ENCODE results near the gene HSPB8.

The HSPB8 gene, protein sequence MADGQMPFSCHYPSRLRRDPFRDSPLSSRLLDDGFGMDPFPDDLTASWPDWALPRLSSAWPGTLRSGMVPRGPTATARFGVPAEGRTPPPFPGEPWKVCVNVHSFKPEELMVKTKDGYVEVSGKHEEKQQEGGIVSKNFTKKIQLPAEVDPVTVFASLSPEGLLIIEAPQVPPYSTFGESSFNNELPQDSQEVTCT

DNA sequence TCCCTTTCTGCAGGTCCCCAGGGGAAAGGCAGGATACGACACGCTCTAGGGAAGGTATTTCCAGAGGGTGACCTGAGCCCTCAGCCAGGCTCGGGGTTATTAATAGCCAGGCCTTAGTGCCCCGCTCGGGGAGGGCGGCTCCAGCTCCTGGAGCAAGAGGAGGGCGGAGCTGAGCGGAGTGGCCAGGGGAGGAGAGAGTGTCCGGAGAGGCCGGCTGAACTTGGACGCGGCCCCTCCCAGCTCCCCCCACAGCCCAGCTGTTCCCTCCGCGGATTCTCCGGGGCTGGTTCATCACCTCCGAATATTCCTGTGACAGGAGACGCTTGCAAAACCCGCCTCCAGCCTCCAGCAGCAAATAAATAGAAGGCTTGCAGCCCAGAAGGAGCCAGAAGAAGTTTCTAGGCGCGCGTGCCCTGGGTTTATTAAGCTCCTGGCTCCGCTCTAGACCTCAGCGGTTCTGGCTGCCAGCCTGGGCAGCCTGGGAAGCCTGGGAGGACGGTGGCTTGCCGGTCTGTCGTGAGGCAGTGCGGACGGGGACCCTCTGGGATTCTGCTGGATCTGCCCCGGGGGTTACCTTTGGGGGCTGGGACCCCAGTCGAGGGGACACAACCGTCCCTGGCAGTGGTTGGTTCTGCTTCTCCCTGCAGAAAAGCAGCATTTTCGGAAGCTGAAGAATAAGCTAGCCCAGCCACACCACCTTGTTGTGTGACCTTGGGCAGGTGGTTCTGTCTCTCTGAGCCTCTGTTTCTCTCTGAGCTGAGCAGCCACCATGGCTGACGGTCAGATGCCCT, at the start of gene HSPB8:
HSPB8 (plus strand) TSS at position 388 of the 791 bp plus-strand sequence; CDS start at position 770, 382 bp downstream.
- TF ChIP-seq, protein P1, sequence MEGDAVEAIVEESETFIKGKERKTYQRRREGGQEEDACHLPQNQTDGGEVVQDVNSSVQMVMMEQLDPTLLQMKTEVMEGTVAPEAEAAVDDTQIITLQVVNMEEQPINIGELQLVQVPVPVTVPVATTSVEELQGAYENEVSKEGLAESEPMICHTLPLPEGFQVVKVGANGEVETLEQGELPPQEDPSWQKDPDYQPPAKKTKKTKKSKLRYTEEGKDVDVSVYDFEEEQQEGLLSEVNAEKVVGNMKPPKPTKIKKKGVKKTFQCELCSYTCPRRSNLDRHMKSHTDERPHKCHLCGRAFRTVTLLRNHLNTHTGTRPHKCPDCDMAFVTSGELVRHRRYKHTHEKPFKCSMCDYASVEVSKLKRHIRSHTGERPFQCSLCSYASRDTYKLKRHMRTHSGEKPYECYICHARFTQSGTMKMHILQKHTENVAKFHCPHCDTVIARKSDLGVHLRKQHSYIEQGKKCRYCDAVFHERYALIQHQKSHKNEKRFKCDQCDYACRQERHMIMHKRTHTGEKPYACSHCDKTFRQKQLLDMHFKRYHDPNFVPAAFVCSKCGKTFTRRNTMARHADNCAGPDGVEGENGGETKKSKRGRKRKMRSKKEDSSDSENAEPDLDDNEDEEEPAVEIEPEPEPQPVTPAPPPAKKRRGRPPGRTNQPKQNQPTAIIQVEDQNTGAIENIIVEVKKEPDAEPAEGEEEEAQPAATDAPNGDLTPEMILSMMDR (conservative IDR thresholded peaks at IDR 0.05; ENCODE audit: low read depth, low read length): no peak
- peak; percentile 59 for DNase-seq (ENCODE audit: low read depth)
- H3K4me3 ChIP-seq (ENCODE audit: low read length): peak within 1 kb of the TSS; percentile 67

DNA sequence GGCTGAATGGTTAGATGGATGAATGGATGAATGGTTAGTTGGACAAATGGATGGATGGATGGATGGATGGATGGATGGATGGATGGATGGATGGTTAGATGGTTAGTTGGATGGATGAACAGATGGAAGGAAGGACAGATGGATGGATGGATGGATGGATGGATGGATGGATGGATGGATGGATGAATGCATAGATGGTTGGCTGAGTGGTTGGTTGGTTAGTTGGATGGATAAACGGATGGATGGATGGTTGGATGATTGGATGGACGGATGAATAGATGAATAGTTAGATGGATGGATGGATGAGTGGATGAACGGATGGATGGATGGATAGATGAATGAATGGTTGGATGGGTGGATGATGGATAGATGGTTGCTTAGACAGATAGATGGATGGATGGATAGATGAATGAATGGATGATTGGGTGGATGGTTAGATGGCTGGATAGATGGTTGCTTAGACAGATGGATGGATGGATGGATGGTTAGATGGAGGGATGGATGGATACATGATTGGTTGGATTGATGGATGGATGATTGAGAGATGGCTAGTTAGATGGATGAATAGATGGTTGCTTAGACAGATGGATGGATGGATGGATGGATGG, 48.8 kb upstream of the HSPB8 start:
- no peak for DNase-seq (ENCODE audit: low read depth)
- TF ChIP-seq, protein P1 (conservative IDR thresholded peaks at IDR 0.05; ENCODE audit: low read depth, low read length): no peak
- no peak overlapping the region for H3K4me3 ChIP-seq (ENCODE audit: low read length)

DNA sequence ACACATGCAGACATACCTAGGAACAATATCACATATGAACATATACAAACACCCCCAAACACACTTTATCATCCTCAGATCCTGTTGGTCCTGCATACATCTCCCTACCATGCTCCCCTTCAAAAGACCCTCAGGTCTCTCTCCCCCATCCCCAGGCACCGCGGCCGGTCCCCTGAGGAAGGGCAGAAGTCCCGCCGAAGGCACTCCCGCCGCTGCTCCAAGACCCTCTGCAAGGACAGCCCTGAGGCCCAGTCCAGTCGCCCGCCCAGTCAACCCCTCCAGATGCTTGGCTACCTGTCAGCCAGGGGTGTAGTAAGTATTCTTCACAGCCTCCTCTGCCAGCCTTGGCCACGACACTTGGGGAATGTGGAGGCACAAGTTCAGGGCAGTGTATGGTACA, 48.2 kb upstream of the HSPB8 start:
- no peak for DNase-seq (ENCODE audit: low read depth)
- no peak overlapping the region for H3K4me3 ChIP-seq (ENCODE audit: low read length)
- TF ChIP-seq, protein P1 (conservative IDR thresholded peaks at IDR 0.05; ENCODE audit: low read depth, low read length): no peak

DNA sequence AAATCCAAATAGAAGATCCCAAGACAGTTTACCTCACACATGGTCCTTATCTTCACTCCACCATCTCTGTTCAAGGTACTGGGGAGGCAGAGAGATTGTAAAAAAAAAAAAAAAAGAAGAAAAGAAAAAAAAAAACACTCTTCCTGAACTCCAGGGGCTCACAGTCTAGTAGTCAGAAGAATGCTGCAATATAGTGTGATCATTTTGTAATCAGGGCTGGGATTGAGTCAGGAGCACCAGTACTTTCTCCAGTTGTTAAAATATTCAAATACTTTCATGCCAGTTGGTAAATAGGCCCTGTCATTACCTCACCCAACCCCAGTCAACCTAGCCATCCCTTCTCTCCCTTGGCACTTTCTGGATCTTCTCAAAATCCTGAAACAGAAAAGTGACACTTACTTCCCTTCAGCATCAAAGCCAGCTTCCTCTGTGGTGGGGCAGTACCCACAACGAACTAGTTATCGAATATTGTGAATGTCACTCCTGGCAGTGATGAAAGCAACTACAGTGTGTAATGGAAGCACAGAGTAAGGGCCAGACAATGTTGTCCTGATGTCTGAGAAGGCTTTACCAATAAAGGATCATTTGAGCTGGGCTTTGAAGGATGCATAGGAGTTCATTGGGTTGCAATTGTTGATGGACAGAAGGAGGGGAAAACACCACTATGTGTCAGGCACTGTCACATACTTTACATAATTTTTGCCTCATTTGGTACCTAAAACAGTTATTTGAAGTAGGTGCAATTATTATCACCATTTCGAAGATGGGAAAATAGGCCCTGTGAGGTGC, 44.3 kb upstream of the HSPB8 start:
- no peak for DNase-seq (ENCODE audit: low read depth)
- H3K4me3 ChIP-seq (ENCODE audit: low read length): no peak overlapping the region
- TF ChIP-seq, protein P1 (conservative IDR thresholded peaks at IDR 0.05; ENCODE audit: low read depth, low read length): no peak

DNA sequence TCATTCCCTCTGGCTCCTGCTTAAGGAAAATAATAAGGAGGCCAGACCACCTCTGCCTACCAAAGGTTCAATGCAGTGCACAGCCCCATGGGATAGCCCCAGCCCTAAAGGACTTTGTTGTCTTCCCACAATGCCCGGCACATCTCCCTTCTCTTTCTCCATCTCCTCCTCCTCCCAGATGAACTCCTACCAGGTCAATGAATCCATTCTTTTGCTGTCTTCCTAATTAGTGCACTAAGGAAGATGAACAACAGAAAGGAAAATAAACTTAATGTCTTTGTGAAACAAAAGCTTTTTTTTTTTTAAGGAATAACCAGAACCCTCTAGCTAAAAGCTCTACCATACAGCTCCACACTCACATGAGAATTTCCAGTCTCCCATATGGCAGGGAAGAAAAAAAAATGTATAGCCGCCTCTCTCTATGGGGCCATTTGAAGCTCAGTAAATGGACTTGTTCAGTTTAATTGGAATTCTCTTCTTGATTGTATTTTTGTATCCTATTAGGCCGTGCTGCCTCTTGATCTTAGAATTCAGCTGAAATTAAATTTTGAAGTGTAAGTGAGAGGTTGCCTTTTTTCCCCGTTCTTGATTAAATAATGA, 41.8 kb upstream of the HSPB8 start:
- no peak overlapping the region for H3K4me3 ChIP-seq (ENCODE audit: low read length)
- DNase-seq (ENCODE audit: low read depth): no peak
- TF ChIP-seq, protein P1 (conservative IDR thresholded peaks at IDR 0.05; ENCODE audit: low read depth, low read length): no peak

DNA sequence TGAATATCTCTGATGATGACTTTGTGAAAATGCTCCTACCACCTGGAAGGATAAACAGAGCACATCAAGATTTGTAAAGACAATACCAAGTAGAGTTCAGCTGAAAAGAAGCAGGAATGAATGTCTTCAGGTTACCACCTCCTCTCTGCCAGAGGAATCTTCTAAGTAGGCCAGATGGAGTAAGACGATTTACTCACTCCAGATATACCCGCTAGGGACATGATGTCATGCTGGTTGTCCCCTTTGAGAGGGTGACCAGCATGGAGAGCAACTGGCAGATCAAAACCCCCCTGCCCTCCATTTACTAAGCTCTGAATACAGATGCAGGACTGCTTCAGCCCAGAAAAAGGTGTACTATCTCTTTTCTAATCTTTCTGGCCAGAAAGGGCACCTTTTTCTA, 39.3 kb upstream of the HSPB8 start:
- TF ChIP-seq, protein P1 (conservative IDR thresholded peaks at IDR 0.05; ENCODE audit: low read depth, low read length): no peak
- no peak overlapping the region for H3K4me3 ChIP-seq (ENCODE audit: low read length)
- DNase-seq (ENCODE audit: low read depth): no peak

Measured in retinal pigment epithelial cell (primary cell).